CD14-positive monocyte (primary cell): Measurements from ENCODE around the gene PITPNC1. TPM values are rescaled to one million over a fixed set of nuclear protein-coding genes. Genes with fewer than 3 reads are reported as not detected.
A peak's percentile ranks its signal among the peaks of the same experiment; 100 is the strongest.

Experiments
- DNase-seq, 3 donors: peaks; one replicate each; pipeline ENCODE4 v3.0.0-alpha.2; 2011 to 2022
- H2AFZ ChIP-seq: 2 replicates; pipeline ENCODE4 v1.6.0; 2012; ENCODE audit warnings: mild to moderate bottlenecking, low read depth, low read length, inconsistent platforms; ENCODE audit not compliant: insufficient read depth, poor library complexity, severe bottlenecking
- H3K27ac ChIP-seq, 2 donors: 1 replicate in 1 of 2; 2 replicates in 1 of 2; pipeline ENCODE4 v1.5.1; 2012 to 2013; ENCODE audit warnings: low read length in 2 of 2, control low read depth in 1 of 2, inconsistent platforms in 1 of 2, low read depth in 1 of 2, mild to moderate bottlenecking in 1 of 2
- H3K27me3 ChIP-seq, 2 donors: one replicate each; pipeline versions ENCODE4 v1.6.0 to v1.6.1; 2011 to 2013; ENCODE audit warnings: low read length in 2 of 2; ENCODE audit not compliant: control insufficient read depth in 2 of 2, insufficient read depth in 2 of 2
- H3K36me3 ChIP-seq, 2 donors: replicated peaks in 1 of 2; 1 replicate in 1 of 2; 2 replicates in 1 of 2; pipeline versions ENCODE4 v1.5.1 to v1.6.1; 2012 to 2013; ENCODE audit warnings: low read length in 2 of 2, control low read depth in 1 of 2, inconsistent platforms in 1 of 2, mild to moderate bottlenecking in 1 of 2; ENCODE audit not compliant: insufficient read depth in 2 of 2, control insufficient read depth in 1 of 2
- H3K4me1 ChIP-seq, 2 donors: 1 replicate in 1 of 2; 2 replicates in 1 of 2; pipeline versions ENCODE4 v1.5.1 to v1.6.1; 2012 to 2013; ENCODE audit warnings: low read length in 2 of 2, control low read depth in 1 of 2, inconsistent platforms in 1 of 2, mild to moderate bottlenecking in 1 of 2, moderate library complexity in 1 of 2; ENCODE audit not compliant: insufficient read depth in 2 of 2, control insufficient read depth in 1 of 2
- H3K4me2 ChIP-seq: replicated peaks from 2 replicates; pipeline ENCODE3; 2012; ENCODE audit warnings: low read length, moderate library complexity, mild to moderate bottlenecking; ENCODE audit not compliant: poor library complexity, severe bottlenecking; ENCODE audit errors: extremely low read depth
- H3K4me3 ChIP-seq, 3 experiments: fragments of 200-600 bp in 1 of 3; sonication (generic) in 1 of 3; replicated peaks in 1 of 3; 1 replicate in 2 of 3; 2 replicates in 1 of 3; pipeline ENCODE4 v1.5.1; 2011 to 2013; ENCODE audit warnings: low read length in 3 of 3, mild to moderate bottlenecking in 3 of 3, control low read depth in 2 of 3, low read depth in 2 of 3, inconsistent platforms in 1 of 3, moderate library complexity in 1 of 3
- H3K79me2 ChIP-seq: 2 replicates; pipeline ENCODE4 v1.6.0; 2012; ENCODE audit warnings: mild to moderate bottlenecking, control low read depth, inconsistent platforms, low read length, moderate library complexity; ENCODE audit not compliant: insufficient read depth
- H3K9ac ChIP-seq: 2 replicates; pipeline ENCODE4 v1.6.0; 2017; ENCODE audit warnings: low read length, mild to moderate bottlenecking; ENCODE audit not compliant: insufficient read depth, poor library complexity, severe bottlenecking
- H3K9me3 ChIP-seq, 2 donors: replicated peaks in 1 of 2; 1 replicate in 1 of 2; 2 replicates in 1 of 2; pipeline versions ENCODE4 v1.5.1 to v1.6.1; 2012 to 2013; ENCODE audit warnings: low read length in 2 of 2, control low read depth in 1 of 2; ENCODE audit not compliant: control insufficient read depth in 1 of 2, insufficient read depth in 1 of 2
- H4K20me1 ChIP-seq: 2 replicates; pipeline ENCODE4 v1.6.0; 2012; ENCODE audit warnings: mild to moderate bottlenecking, low read length, control low read depth, moderate library complexity; ENCODE audit not compliant: insufficient read depth
- H3K27ac Mint-ChIP-seq, 7 donors: one replicate each; pipeline ENCODE4 v1.8.0; 2020; ENCODE audit warnings: mild to moderate bottlenecking in 7 of 7, mixed read lengths in 7 of 7, moderate library complexity in 6 of 7, inconsistent platforms in 2 of 7
- H3K27me3 Mint-ChIP-seq, 3 donors: one replicate each; pipeline ENCODE4 v1.8.0; 2021 to 2022; ENCODE audit warnings: low read depth in 3 of 3, mild to moderate bottlenecking in 3 of 3, mixed read lengths in 3 of 3, moderate library complexity in 3 of 3, inconsistent platforms in 1 of 3
- H3K36me3 Mint-ChIP-seq, 2 donors: one replicate each; pipeline ENCODE4 v1.8.0; 2020; ENCODE audit warnings: mixed read lengths in 2 of 2, inconsistent platforms in 1 of 2, mild to moderate bottlenecking in 1 of 2
- H3K4me1 Mint-ChIP-seq: one replicate; pipeline ENCODE4 v1.8.0; 2020; ENCODE audit warnings: mild to moderate bottlenecking, mixed read lengths
- H3K4me3 Mint-ChIP-seq, 2 donors: one replicate each; pipeline ENCODE4 v1.8.0; 2020; ENCODE audit warnings: mild to moderate bottlenecking in 2 of 2, mixed read lengths in 2 of 2, moderate library complexity in 1 of 2
- H3K9me3 Mint-ChIP-seq, 7 donors: one replicate each; pipeline ENCODE4 v1.8.0; 2020 to 2022; ENCODE audit warnings: mixed read lengths in 7 of 7, mild to moderate bottlenecking in 6 of 7, moderate library complexity in 6 of 7, inconsistent platforms in 2 of 7
- CTCF ChIP-seq: fragments of 200-600 bp; IDR thresholded peaks from one replicate; pipeline ENCODE4 v1.8.0; 2022; ENCODE audit warnings: antibody characterized with exemption, mild to moderate bottlenecking
- WGBS: methylation state at CpG from one replicate; pipeline ENCODE4 v1.1.5; 2013; ENCODE audit warnings: missing lambda C conversion rate; ENCODE audit not compliant: insufficient coverage; 5-methylcytosine and 5-hydroxymethylcytosine counted together
- intact Hi-C, 2 donors: fragments of 100-400 bp; cut with micrococcal nuclease; formaldehyde crosslinking; loops; one replicate each; pipeline versions ENCODE4 v1.15.0 to v1.15.1; 2023
- polyA plus RNA-seq, 3 donors: library from polyadenylated mRNA; depleted of rRNA in 1 of 3; unstranded in 2 of 3; stranded (reverse) in 1 of 3; fragments of 300-500 nt in 2 of 3; fragments of >200 nt in 1 of 3; fragmentation: Illumina TruSeq in 2 of 3; gene quantifications; 1 replicate in 2 of 3; 2 replicates in 1 of 3; pipeline ENCODE4 v1.2.3, GENCODE V29; 2012 to 2021

PITPNC1 gene
- polyA plus RNA-seq, 3 donors = 18.5 to 31.0 (median 21.7) TPM

DNA sequence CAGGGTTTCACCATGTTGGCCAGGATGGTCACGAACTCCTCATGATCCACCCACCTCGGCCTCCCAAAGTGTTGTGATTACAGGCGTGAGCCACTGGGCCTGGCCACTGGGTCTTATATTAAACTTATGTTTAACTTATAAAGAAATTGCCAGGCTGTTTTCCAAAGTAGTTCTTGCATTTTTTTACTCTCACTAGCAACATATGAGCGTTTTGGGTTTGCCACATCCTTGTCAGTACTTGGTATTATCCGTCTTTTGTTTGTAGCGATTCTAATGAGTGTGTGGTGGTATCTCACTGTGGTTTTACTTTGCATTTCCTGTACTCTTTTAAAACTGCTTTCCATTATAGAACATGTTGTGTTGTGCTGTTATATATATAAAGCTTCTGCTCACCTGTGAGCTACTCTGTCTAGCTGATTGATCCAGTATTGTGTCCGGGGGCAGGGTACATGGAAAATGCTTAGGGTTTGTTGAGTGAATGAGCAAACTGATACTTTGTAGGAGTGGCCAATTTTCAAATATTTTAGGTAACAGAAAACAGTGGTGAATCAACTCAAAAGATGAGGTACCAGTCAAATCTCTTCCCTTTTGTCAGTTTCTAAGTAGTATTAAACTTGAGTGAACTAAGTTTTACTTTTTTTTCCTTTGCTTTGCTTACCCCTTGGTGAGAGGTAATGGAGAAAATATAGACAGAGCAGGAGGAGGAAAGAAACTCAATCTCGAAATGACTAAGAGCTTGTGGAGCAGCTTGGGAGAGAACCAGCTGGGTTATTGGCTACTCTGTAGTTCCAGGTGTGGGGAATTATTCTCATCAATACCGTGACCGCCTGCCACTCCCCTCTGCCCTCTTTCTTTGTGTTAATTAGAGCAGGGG, 75.8 kb downstream of the PITPNC1 start:
- H3K4me3 Mint-ChIP-seq = no peak overlapping the region
- peaks cover 7% of the 10 kb centered on the region for H3K4me1 Mint-ChIP-seq

DNA sequence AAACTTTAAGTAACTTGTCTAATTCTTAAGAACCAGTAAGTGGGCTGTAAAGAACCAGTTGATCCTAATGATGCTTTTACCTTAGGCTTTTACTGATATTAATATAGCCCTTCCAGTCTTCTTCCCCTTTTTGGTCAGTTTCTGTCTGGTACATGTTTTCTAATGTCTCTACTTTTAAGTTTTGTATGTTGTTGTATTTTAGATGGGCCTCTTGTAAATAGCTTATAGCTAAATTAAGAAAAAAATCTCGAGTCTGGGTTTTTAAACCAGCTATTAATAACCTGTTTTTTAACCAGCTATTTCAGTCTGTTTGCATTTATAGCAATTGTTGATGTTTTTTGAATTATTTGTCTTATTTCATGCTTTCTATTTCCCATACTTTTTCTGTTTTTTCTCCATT, 79.0 kb downstream of the PITPNC1 start:
- H3K4me1 Mint-ChIP-seq = peaks cover 6% of the 10 kb centered on the region

More for the DNA sequence above, 75.8 kb downstream of the PITPNC1 start:
- H3K27me3 Mint-ChIP-seq = no peaks in the 10 kb centered on the region
- H3K9me3 Mint-ChIP-seq = peaks cover under 1 to 5% (median 2%) of the 10 kb centered on the region in 7 donors
- no peak overlapping the region for H2AFZ ChIP-seq
- H4K20me1 ChIP-seq = peaks cover 8% of the 10 kb centered on the region
- no peak overlapping the region for H3K27ac Mint-ChIP-seq
- H3K36me3 Mint-ChIP-seq = peaks cover 4% of the 10 kb centered on the region in 2 donors
- no peak overlapping the region for H3K4me2 ChIP-seq
- H3K27me3 ChIP-seq = no peaks in the 10 kb centered on the region
- DNase-seq = no peak
- peaks cover 0 to 3% of the 10 kb centered on the region in 2 donors for H3K9me3 ChIP-seq
- H3K36me3 ChIP-seq = no peaks in the 10 kb centered on the region
- 80% methylated on average over 1 of the region's 10 CpGs for WGBS
- peaks cover 4% of the 10 kb centered on the region for H3K79me2 ChIP-seq
- no peak overlapping the region for H3K9ac ChIP-seq
- H3K27ac ChIP-seq = no peak overlapping the region
- H3K4me3 ChIP-seq = no peak overlapping the region
- no peaks in the 10 kb centered on the region for H3K4me1 ChIP-seq
- intact Hi-C loops = no loop called here
- TF ChIP-seq CTCF = no peak

More for the DNA sequence above, 79.0 kb downstream of the PITPNC1 start:
- no peak for DNase-seq
- peaks cover 17% of the 10 kb centered on the region for H4K20me1 ChIP-seq
- no peaks in the 10 kb centered on the region for H3K36me3 ChIP-seq
- Mint-ChIP-seq H3K36me3 (peaks cover 7% of the 10 kb centered on the region in 2 donors), H3K4me3 (no peak overlapping the region), H3K9me3 (peaks cover 3 to 11% (median 7%) of the 10 kb centered on the region in 7 donors), H3K27ac (peak overlapping the region in 1 of 7 donors; percentile 52), H3K27me3 (no peaks in the 10 kb centered on the region)
- no peaks in the 10 kb centered on the region for H3K4me1 ChIP-seq
- no peak overlapping the region for H3K27ac ChIP-seq
- H3K79me2 ChIP-seq = no peaks in the 10 kb centered on the region
- H3K27me3 ChIP-seq = no peaks in the 10 kb centered on the region
- no CpG with 5 or more reads among the region's 1 CpG for WGBS
- intact Hi-C loops = no loop called here
- H2AFZ ChIP-seq = no peak overlapping the region
- H3K9ac ChIP-seq = no peak overlapping the region
- no peak for TF ChIP-seq CTCF
- H3K4me2 ChIP-seq = no peak overlapping the region
- H3K4me3 ChIP-seq = no peak overlapping the region
- peaks cover 0 to 5% of the 10 kb centered on the region in 2 donors for H3K9me3 ChIP-seq
